GM20000 (cell line): ENCODE data around the gene NKG7.
A peak's percentile ranks its signal among the peaks of the same experiment; 100 is the strongest.

Experiments used
- DNase-seq: peaks from one replicate; pipeline ENCODE4 v3.0.0; 2012; ENCODE audit warnings: low spot score
- TF ChIP-seq, protein P1 (sequence below): IDR thresholded peaks from 2 replicates; pipeline ENCODE4 v1.5.1; 2012; ENCODE audit warnings: mild to moderate bottlenecking, control low read depth; ENCODE audit errors: extremely low read depth, missing control alignments

Gene NKG7

DNA sequence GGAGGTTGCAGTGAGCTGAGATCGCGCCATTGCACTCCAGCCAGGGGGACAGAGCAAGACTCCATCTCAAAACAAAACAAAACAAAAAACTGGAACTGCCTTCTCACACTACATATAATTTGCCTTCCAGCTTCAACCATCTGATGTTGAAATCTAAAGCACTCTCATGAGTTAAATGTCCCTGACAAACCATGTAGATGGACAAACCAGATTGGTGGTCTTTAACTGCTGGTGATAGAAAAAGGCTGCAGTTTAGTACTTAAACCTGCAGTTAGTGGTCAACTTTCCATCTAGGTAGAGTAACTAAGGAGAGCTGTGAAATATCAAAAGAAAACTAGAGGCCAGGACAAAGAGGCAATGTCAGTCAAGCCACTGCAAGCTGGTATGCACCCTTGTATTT is 23.7 kb upstream of the NKG7 start:
- TF ChIP-seq, protein P1, sequence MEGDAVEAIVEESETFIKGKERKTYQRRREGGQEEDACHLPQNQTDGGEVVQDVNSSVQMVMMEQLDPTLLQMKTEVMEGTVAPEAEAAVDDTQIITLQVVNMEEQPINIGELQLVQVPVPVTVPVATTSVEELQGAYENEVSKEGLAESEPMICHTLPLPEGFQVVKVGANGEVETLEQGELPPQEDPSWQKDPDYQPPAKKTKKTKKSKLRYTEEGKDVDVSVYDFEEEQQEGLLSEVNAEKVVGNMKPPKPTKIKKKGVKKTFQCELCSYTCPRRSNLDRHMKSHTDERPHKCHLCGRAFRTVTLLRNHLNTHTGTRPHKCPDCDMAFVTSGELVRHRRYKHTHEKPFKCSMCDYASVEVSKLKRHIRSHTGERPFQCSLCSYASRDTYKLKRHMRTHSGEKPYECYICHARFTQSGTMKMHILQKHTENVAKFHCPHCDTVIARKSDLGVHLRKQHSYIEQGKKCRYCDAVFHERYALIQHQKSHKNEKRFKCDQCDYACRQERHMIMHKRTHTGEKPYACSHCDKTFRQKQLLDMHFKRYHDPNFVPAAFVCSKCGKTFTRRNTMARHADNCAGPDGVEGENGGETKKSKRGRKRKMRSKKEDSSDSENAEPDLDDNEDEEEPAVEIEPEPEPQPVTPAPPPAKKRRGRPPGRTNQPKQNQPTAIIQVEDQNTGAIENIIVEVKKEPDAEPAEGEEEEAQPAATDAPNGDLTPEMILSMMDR: no peak
- no peak for DNase-seq

DNA sequence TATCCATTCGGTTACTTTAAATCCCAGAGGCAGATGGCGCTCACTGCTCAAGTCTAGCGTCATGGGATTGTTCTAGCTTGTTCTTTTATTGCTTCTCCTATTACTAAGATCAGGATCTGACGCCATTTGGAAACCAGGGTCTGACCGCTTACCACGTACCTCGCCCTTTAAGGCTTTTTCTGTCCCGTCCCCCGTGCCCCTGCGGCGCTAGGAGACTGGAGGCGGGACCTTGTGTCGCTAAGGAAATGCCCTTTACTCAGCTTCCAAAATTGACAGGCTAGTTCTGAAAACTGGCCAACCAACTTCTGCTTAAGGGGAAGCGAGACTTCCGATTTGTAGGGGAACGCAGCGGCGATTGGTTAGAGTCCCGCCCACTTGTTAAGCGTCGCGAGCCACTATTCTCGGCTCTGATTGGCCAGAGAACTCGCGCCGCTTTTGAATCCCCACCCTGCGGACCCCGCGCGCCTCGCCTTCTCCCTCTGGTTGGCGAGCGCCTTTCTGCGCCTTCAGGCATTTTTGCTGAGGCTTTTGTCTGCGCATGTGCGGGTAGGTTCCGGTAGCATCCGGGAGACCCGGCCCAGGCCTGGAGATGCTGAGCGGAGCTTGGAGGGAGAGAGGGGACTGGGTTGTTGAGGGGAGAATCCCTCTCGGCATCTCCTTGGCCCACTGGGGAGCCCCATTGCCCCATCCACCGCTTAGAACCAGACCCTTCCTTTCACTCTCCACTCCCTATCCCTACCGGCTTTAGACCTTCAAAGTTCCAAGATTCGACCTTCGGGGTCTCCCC is 21.8 kb upstream of the NKG7 start:
- DNase-seq: peak; percentile 91
- TF ChIP-seq, protein P1: no peak

DNA sequence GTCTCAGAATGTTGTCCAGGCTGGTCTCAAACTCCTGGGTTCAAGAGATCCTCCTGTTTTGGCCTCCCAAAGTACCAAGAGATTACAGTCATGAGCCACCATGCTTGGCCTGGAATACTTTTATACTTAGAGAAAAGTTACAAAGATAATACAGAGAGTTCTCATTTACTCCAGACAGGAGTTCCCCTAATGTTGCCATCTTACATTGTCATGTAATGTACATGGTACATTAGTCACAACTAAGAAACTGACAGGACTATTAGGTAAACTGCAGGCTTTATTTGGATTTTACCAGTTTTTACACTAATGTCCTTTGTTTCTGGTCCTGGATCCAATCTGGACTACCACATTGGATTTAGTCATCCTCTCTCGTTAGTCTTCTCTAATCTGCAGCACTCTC is 20.2 kb upstream of the NKG7 start:
- TF ChIP-seq, protein P1: no peak
- no peak for DNase-seq

DNA sequence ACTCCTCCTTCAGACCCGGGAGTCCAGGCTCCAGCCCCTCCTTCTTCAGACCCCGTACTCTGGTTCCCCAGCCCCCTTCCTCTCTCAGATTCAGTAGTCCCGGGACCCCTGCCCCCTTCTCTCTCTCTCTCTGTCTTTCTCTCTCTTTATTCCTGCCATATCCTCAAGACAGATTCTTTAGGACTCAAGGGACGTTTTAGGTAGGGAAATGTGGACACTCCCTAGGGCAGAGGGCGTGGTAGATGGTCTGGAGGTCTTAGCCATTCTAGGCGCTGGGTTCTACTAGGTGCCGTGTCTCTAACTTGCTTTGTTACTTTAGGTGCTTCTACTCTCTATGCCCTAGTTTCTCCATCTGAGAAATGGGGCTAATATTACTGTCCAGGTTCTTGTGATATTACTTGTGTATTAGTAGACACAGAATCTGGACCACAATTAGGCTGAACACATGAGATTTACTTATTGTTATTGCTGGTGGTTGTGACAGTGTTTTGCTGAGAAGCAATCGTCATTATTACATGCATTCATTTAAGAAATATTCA is 18.7 kb upstream of the NKG7 start:
- no peak for DNase-seq
- TF ChIP-seq, protein P1: no peak

DNA sequence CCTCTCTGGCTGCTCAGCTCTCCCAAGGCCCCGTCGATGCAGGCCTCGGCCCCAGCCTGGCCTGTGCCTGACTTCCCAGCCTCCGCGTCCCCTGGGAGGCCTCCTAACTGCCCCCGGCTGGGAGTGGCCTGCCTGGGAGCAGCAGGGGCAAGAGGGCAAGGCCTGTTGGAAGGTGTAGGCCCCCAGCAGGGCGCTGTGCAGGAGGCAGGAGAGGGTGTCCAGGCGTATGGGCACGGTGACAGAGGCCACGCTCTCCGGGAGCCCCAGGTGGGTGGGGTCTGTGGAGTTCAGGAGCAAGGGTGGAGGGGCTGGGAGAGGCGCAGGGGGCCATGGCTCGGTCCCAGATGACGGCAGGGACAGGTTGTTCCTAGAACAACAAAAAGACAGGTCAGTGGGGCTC is 16.7 kb upstream of the NKG7 start:
- no peak for DNase-seq

DNA sequence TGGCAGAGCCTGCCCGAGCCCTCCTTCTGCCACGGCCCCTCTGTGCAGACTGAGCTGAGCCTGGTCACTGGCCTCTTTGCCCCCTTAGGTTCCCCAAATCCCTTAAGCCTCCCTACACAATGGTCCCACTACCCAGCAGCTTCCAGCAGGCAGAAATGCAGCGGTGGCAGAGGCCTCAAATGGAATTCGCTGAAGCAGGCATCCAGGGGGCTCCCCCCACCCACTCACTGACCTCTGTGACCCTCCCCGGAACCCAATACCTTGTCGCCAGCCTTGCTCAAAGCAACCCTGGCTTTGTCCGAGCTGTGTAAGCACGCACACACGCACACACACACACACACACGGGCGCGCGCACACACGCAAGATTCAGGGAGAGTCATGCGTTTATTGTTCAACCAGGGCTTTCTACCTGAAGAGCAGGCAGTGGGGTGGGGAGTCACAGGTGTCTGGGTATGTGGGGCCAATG is 15.5 kb upstream of the NKG7 start, which contains the start of gene LIM2:
Gene LIM2, minus strand, starts transcription at position 51 of the 466 bp plus-strand sequence. CDS start 531 bp downstream, outside the sequence.
- TF ChIP-seq, protein P1: no peak
- DNase-seq: no peak

More for the DNA sequence above, 16.7 kb upstream of the NKG7 start:
- TF ChIP-seq, protein P1: no peak

DNA sequence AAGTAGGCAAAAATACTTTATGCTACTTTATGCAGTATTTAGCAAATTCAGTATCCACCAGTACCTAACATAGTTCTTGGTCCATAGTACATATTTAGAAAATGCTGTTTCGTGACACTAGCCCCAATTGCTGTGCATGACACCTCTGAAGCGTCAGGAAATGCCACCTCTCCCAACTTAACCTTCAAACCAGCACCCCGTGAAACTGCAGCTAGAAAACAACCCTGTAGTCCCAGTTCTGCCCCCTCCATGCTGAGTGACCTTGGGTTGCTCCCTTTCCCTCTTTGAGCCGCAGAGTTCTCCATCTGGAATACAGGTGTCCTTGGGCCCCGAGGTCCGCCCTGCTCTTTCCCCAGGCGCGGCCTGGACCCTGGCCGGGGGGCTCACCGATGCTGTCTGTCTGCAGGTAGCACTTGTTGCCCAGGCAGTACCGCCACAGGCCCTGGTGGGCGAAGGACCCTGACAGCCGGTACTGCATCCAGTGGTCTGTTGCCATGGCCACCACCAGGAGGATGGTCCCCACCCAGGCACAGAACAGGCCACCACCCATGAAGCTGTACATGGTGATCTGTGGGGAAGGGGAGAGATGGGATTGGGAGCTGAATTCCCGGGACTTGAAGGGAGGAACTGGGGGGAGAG is 14.5 kb upstream of the NKG7 start:
- no peak for DNase-seq
- TF ChIP-seq, protein P1: no peak
